GM23338 (cell line): ENCODE measurements around the gene FAM114A2. TPM values are rescaled to one million over a fixed set of nuclear protein-coding genes. Genes with fewer than 3 reads are reported as not detected.

Experiments used
- ATAC-seq: fragments of 200-7000 bp; cut with Tn5 transposase; 3 replicates; pipeline ENCODE4 v1.9.1; 2020
- DNase-seq: peaks from one replicate; pipeline ENCODE4 v3.0.0-alpha.2; 2015; ENCODE audit warnings: low spot score
- H2AFZ ChIP-seq: fragments of 200-600 bp; sonication (generic); 2 replicates; pipeline ENCODE4 v1.8.0; 2016; ENCODE audit warnings: antibody characterized with exemption, mild to moderate bottlenecking, moderate library complexity
- H3F3A ChIP-seq: fragments of 200-600 bp; sonication (generic); replicated peaks from 2 replicates; pipeline ENCODE4 v1.8.0; 2017; ENCODE audit warnings: antibody characterized with exemption, mixed run types, low read depth
- H3K27ac ChIP-seq: fragments of 200-600 bp; sonication (generic); 2 replicates; pipeline ENCODE4 v1.6.1; 2016; ENCODE audit warnings: low read depth
- H3K27me3 ChIP-seq: fragments of 200-600 bp; sonication (generic); 2 replicates; pipeline ENCODE4 v1.8.0; 2016; ENCODE audit warnings: mild to moderate bottlenecking, mixed run types, moderate library complexity; ENCODE audit not compliant: insufficient read depth
- H3K36me3 ChIP-seq: fragments of 200-600 bp; sonication (generic); 2 replicates; pipeline ENCODE4 v1.8.0; 2016; ENCODE audit warnings: mild to moderate bottlenecking; ENCODE audit not compliant: insufficient read depth
- H3K4me1 ChIP-seq: fragments of 200-600 bp; sonication (generic); 2 replicates; pipeline ENCODE4 v1.8.0; 2016; ENCODE audit warnings: mild to moderate bottlenecking, moderate library complexity; ENCODE audit not compliant: insufficient read depth
- H3K4me2 ChIP-seq: fragments of 200-600 bp; sonication (generic); 2 replicates; pipeline ENCODE4 v1.7.1; 2017; ENCODE audit warnings: mixed run types
- H3K4me3 ChIP-seq: fragments of 200-600 bp; sonication (generic); 2 replicates; pipeline ENCODE4 v1.6.1; 2016; ENCODE audit warnings: mixed run types
- H3K79me2 ChIP-seq: fragments of 200-600 bp; sonication (generic); replicated peaks from 2 replicates; pipeline ENCODE4 v1.8.0; 2017; ENCODE audit warnings: mild to moderate bottlenecking; ENCODE audit not compliant: insufficient read depth
- H3K9me2 ChIP-seq: fragments of 200-600 bp; sonication (generic); 2 replicates; pipeline ENCODE4 v1.8.0; 2017; ENCODE audit not compliant: insufficient read depth
- H4K20me1 ChIP-seq: fragments of 200-600 bp; sonication (generic); replicated peaks from 2 replicates; pipeline ENCODE4 v1.8.0; 2017; ENCODE audit warnings: mild to moderate bottlenecking; ENCODE audit not compliant: insufficient read depth
- H3K27ac Mint-ChIP-seq: 2 replicates; pipeline ENCODE4 v1.8.0; 2020; ENCODE audit warnings: inconsistent platforms, mild to moderate bottlenecking, moderate library complexity, mixed read lengths
- H3K27me3 Mint-ChIP-seq: 3 replicates; pipeline ENCODE4 v1.8.0; 2022; ENCODE audit warnings: low read depth, mild to moderate bottlenecking, moderate library complexity, mixed read lengths, inconsistent platforms; ENCODE audit not compliant: insufficient read depth, poor library complexity
- H3K36me3 Mint-ChIP-seq: 3 replicates; pipeline ENCODE4 v1.8.0; 2021; ENCODE audit warnings: low read depth, mild to moderate bottlenecking, inconsistent platforms, moderate library complexity, mixed read lengths
- H3K4me1 Mint-ChIP-seq: 3 replicates; pipeline ENCODE4 v1.8.0; 2020; ENCODE audit warnings: mild to moderate bottlenecking, inconsistent platforms, mixed read lengths
- H3K4me3 Mint-ChIP-seq: 3 replicates; pipeline ENCODE4 v1.8.0; 2021; ENCODE audit warnings: moderate library complexity, mild to moderate bottlenecking, inconsistent platforms, mixed read lengths
- H3K9me3 Mint-ChIP-seq: 3 replicates; pipeline ENCODE4 v1.8.0; 2020; ENCODE audit warnings: moderate library complexity, mild to moderate bottlenecking, inconsistent platforms, mixed read lengths
- CREB1 ChIP-seq: fragments of 250-450 bp; sonication (Bioruptor Pico); IDR thresholded peaks from 2 replicates; pipeline ENCODE4 v1.5.0; 2020; ENCODE audit warnings: low read depth, mild to moderate bottlenecking, moderate library complexity
- EZH2 ChIP-seq: fragments of 200-600 bp; sonication (generic); IDR thresholded peaks from one replicate; pipeline ENCODE4 v1.8.0; 2017; ENCODE audit warnings: antibody characterized with exemption, mild to moderate bottlenecking, low read depth; ENCODE audit not compliant: unreplicated experiment
- EZH2phosphoT487 ChIP-seq: fragments of 200-600 bp; sonication (generic); IDR thresholded peaks from one replicate; pipeline ENCODE4 v1.8.1; 2018; ENCODE audit warnings: antibody characterized with exemption; ENCODE audit not compliant: unreplicated experiment
- JUNB ChIP-seq: IDR thresholded peaks from one replicate; pipeline ENCODE4 v1.6.1; 2016; ENCODE audit warnings: antibody characterized with exemption; ENCODE audit not compliant: unreplicated experiment
- POLR2AphosphoS5 ChIP-seq: IDR thresholded peaks from 2 replicates; pipeline ENCODE4 v1.6.1; 2016; ENCODE audit warnings: antibody characterized with exemption, low read depth
- ZNF114 ChIP-seq: fragments of 250-450 bp; sonication (Bioruptor Pico); IDR thresholded peaks from 2 replicates; pipeline ENCODE4 v1.5.0; 2020; ENCODE audit warnings: mild to moderate bottlenecking, moderate library complexity
- ZNF331 ChIP-seq: fragments of 250-450 bp; sonication (Bioruptor Pico); IDR thresholded peaks from 2 replicates; pipeline ENCODE4 v1.5.0; 2020; ENCODE audit warnings: low read depth, mild to moderate bottlenecking, moderate library complexity
- polyA plus RNA-seq: library from polyadenylated mRNA; unstranded; fragments of >200 nt; fragmentation: Nextera tagmentation; extraction: Ambion mirVana; gene quantifications from 2 replicates; pipeline ENCODE4 v1.2.1, GENCODE V29; 2016
- total RNA-seq: library from RNA; depleted of rRNA; stranded (reverse); fragments of >200 nt; shearing (Covaris generic); gene quantifications from 2 replicates; pipeline ENCODE4 v1.2.3, GENCODE V29; 2014
- TF ChIP-seq, protein P1 (sequence below), 2 experiments: fragments of 200-600 bp in 1 of 2; sonication (generic) in 1 of 2; conservative IDR thresholded peaks; 2 replicates each; pipeline versions ENCODE4 v1.5.1 to v1.6.1; 2016 to 2017; ENCODE audit warnings: antibody characterized with exemption in 2 of 2, low read depth in 2 of 2, mild to moderate bottlenecking in 2 of 2, moderate library complexity in 1 of 2
- TF ChIP-seq, protein P2 (sequence below): IDR thresholded peaks from 2 replicates; pipeline ENCODE4 v1.6.1; 2016; ENCODE audit warnings: antibody characterized with exemption

FAM114A2 gene
- total and polyA plus RNA-seq, 2 experiments from 2014 or later = 4.9 to 5.8 TPM

DNA sequence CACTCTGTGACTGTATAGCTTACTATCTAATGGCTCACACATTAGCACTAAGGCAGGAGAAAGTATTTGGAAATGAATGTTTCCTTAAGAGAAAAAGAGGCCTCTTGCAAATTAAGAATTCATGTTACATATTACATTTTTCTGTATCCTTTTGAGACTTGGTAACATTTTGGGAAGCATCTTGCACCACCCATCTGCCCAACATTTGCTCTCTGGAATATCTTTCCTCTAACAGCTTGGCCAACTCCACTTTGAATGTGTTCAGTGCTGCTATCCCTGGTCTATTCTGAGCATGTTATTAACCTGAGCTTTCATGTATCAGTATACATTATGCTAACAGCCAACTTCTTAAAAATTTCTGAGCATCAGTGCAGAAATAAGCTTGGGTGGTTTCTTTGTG is 27.3 kb upstream of the FAM114A2 start (continued):
- TF ChIP-seq EZH2 (no peak), ZNF331 (CRISPR knock-in tag) (no peak), JUNB (no peak)

DNA sequence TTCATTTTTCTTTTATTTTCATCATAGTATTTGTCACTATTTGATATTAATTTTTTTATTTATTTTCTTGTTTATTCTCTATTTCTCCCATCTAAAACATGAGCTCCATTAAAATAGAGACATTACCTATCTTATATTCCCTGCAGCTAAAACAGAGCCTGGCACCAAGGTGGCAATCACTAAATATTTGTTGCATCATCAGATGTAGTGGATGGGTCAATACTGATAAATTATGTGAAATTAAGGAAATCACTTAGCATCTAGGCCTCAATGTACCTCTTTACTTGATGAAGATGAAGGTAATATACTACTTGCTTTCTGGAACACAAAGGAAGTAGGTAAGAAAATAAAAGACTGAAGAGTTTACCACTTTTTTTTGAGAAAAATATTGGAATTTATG is 24.7 kb upstream of the FAM114A2 start:
- H3K9me3 Mint-ChIP-seq = no peaks in the 10 kb centered on the region
- Histone ChIP-seq H3F3A (no peaks in the 10 kb centered on the region), H3K27ac (no peak overlapping the region), H2AFZ (no peak overlapping the region), H3K4me3 (no peak overlapping the region), H3K27me3 (no peaks in the 10 kb centered on the region), H3K4me2 (no peak overlapping the region), H3K79me2 (no peaks in the 10 kb centered on the region), H4K20me1 (no peaks in the 10 kb centered on the region; the same call in 1 of the 2 replicates), H3K4me1 (peaks cover 8% of the 10 kb centered on the region), H3K9me2 (no peaks in the 10 kb centered on the region), H3K36me3 (no peaks in the 10 kb centered on the region)
- TF ChIP-seq ZNF114 (CRISPR knock-in tag) (no peak), ZNF331 (CRISPR knock-in tag) (no peak), POLR2AphosphoS5 (no peak)
- peaks cover 6% of the 10 kb centered on the region for H3K27me3 Mint-ChIP-seq
- H3K4me3 Mint-ChIP-seq = no peak overlapping the region
- peaks cover 11% of the 10 kb centered on the region; the same call in 2 of the 3 replicates for H3K4me1 Mint-ChIP-seq
- H3K27ac Mint-ChIP-seq = no peak overlapping the region
- ATAC-seq (no peak), DNase-seq (no peak)
- no peaks in the 10 kb centered on the region for H3K36me3 Mint-ChIP-seq

DNA sequence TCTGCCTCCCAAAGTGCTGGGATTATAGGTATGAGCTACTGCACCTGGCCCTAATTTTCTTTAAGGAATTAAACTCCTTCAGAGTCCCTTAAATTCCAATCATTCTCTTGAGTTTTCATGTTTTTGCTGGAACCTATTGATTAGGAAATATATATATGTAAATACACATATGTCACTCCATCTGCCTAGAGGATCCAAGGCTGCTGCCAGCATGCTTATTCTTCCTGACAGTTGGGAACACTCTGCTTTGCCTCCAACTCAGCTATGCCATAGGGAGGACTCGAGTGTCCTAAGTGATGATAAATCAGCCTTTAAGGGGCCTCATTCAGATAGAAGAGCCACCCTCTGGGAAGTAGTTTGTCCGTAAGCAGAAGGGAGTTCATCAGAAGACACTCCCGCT is 21.9 kb upstream of the FAM114A2 start:
- no peak overlapping the region for H3K4me2 ChIP-seq
- H3K4me3 ChIP-seq = no peak overlapping the region
- no peaks in the 10 kb centered on the region for H3K9me2 ChIP-seq
- no peaks in the 10 kb centered on the region for H3K36me3 ChIP-seq
- no peak overlapping the region for H2AFZ ChIP-seq
- no peak overlapping the region for H3K27ac ChIP-seq
- no peaks in the 10 kb centered on the region for H3K36me3 Mint-ChIP-seq
- peaks cover 6% of the 10 kb centered on the region for H3K27me3 Mint-ChIP-seq
- H3K9me3 Mint-ChIP-seq = no peaks in the 10 kb centered on the region
- H3F3A ChIP-seq = no peaks in the 10 kb centered on the region; the same call in 1 of the 2 replicates
- no peak overlapping the region for H3K27ac Mint-ChIP-seq
- DNase-seq (no peak), ATAC-seq (no peak)
- TF ChIP-seq, protein P1, sequence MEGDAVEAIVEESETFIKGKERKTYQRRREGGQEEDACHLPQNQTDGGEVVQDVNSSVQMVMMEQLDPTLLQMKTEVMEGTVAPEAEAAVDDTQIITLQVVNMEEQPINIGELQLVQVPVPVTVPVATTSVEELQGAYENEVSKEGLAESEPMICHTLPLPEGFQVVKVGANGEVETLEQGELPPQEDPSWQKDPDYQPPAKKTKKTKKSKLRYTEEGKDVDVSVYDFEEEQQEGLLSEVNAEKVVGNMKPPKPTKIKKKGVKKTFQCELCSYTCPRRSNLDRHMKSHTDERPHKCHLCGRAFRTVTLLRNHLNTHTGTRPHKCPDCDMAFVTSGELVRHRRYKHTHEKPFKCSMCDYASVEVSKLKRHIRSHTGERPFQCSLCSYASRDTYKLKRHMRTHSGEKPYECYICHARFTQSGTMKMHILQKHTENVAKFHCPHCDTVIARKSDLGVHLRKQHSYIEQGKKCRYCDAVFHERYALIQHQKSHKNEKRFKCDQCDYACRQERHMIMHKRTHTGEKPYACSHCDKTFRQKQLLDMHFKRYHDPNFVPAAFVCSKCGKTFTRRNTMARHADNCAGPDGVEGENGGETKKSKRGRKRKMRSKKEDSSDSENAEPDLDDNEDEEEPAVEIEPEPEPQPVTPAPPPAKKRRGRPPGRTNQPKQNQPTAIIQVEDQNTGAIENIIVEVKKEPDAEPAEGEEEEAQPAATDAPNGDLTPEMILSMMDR (conservative IDR thresholded peaks at IDR 0.05; ENCODE audit: low read depth in 2 of 2) = no peak
- TF ChIP-seq ZNF114 (CRISPR knock-in tag) (no peak), CREB1 (CRISPR knock-in tag) (no peak), EZH2phosphoT487 (no peak), JUNB (no peak), ZNF331 (CRISPR knock-in tag) (no peak)
- TF ChIP-seq, protein P2, sequence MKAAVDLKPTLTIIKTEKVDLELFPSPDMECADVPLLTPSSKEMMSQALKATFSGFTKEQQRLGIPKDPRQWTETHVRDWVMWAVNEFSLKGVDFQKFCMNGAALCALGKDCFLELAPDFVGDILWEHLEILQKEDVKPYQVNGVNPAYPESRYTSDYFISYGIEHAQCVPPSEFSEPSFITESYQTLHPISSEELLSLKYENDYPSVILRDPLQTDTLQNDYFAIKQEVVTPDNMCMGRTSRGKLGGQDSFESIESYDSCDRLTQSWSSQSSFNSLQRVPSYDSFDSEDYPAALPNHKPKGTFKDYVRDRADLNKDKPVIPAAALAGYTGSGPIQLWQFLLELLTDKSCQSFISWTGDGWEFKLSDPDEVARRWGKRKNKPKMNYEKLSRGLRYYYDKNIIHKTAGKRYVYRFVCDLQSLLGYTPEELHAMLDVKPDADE = no peak
- H3K4me3 Mint-ChIP-seq = no peak overlapping the region
- H3K79me2 ChIP-seq = no peaks in the 10 kb centered on the region
- peaks cover 13% of the 10 kb centered on the region for H3K4me1 ChIP-seq
- no peaks in the 10 kb centered on the region for H3K27me3 ChIP-seq
- H4K20me1 ChIP-seq = peaks cover 16% of the 10 kb centered on the region
- peaks cover 16% of the 10 kb centered on the region for H3K4me1 Mint-ChIP-seq
